GM18505 (cell line): ENCODE data around the gene MIER1.

Experiments
- ATAC-seq: cut with Tn5 transposase; IDR thresholded peaks from one replicate; pipeline ENCODE4 v1.9.1; 2021; ENCODE audit not compliant: unreplicated experiment
- POLR2A ChIP-seq: IDR thresholded peaks from 4 replicates; pipeline ENCODE4 v1.6.1; 2011; ENCODE audit warnings: borderline replicate concordance; ENCODE audit not compliant: insufficient read depth, insufficient read length; ENCODE audit errors: extremely low read depth

Gene MIER1

DNA sequence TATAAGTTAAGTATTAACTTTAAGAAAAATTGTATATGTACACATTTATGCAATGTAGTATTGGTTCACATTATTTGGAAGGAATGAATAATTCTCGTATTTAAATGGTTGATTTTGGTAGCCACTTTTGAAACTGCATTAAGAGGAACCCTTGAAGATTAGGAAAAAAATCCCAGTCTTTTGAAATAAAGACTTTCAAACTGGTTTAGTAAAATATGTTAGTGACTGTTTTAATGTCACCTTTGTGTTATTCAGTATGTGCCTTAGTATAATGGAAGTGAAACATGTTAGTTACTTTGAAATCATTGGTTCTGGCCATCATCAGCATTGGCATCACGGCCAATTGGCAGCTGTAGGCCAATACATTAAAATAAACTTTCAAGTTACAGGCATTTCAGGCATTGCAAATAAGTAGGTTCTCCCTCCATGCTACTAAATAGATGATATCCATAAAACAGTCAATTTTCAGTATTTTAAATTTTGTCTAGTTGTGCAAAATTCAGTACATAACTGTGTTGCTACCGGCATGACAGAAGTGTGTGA, 4.4 kb downstream of the MIER1 start:
- no peak for ATAC-seq
- no peak for TF ChIP-seq POLR2A

- ATAC-seq, result no peak
- TF ChIP-seq POLR2A, result no peak
Measured at GRCh38 chr1:66929691-66929998, 4.9 kb downstream of the MIER1 start.

DNA sequence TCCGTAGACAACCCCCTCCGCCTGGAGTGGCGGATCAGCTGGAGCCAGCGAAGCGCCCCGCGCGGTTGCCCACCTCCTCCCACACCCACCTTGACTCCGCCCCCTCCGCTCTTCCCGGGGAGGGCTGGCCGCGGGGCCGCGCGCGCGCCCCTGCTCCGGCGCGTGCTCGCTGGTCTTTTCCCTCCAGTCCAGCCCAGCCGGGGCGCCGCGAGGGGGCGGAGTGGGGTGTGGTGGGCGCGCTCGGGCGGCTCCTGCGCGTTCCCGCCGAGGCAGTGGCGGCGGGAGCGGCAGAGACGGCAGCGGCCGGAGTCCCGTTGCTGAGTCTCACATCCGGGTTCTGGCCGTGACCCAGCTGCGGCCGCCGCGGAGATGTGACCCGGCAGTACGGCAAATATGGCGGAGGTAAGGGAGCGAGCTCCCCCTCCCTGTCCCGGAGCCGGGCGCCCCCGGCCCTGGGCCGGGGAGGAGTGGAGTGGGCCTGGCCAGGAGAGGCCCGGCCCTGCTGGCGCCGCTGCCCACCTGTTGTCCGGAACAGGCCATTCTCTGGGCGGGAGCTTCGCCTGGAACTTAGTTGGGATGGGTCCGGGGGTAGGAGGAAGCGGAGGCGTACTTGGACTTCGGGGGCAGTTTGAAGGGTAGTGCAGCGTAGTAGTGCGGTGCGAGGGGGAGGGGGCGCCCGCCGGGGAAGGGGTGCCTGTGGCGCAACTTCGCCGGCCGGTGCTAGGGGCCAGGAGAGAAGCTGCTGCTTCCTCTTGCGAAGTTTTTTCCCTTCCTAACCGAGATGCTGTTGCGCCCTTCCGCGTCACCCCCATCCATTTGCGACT, 5.4 kb downstream of the MIER1 start:
- peak; percentile 79 for TF ChIP-seq POLR2A
- ATAC-seq, result peak; percentile 75

DNA sequence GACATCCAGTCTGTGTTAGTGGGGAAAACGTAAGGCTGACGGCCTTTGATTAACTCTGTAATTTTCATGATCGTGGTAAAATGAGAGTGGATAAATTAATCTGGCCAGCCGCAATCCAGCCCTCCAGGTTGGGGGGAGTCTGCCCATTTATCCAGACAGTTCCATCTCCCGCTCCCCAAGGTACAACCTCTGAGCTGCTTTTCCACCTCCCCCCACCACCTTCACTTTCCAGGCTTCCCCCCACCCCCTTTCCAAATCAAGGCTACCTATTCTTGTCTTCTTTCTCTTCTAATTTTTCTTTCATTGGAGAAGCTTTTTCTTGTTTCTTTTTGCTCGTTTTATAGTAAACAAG, 6.0 kb downstream of the MIER1 start:
- no peak for ATAC-seq
- no peak for TF ChIP-seq POLR2A

DNA sequence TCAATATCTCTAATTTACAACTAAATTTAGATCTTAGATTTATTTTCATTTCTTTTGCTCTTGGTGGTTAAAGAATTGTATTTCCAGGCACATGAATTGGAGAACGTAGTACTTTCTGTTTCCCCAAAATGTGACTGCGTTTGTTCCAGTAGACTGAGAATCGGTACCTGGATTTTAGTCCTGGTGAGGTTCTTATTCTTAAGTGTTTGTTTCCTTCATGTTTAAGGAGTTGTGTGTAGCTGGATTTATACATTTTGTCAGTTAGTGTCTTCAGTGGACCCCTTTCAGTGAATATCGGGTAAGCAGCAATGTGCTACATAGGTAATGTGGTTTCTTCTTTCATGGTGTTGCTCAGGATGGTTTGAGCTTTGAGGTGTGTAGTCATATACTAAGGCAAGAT, 6.8 kb downstream of the MIER1 start:
- ATAC-seq, result no peak
- TF ChIP-seq POLR2A, result no peak

DNA sequence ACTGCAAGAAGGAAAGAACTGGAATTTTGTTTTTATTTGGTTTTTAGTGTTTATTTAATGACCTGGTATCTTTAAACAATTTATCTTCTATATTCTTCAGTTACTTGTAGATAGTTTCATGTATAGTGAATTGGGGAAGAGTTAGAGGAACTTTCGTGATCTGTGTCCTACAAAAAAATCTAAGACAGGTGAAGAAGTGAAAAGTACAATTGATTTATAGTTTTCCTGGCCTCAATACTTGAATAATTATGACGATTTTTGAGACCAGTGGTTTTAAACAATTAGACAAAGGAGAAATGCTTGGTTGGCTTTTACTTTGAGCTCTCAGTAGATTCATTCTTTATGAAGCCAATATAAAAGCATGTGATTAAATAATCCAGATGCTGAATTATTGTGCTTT, 7.5 kb downstream of the MIER1 start:
- no peak for ATAC-seq

GRCh38 chr1:66933887-66934700, 9.3 kb downstream of the MIER1 start:
- no peak for ATAC-seq
- TF ChIP-seq POLR2A, result no peak

More for the DNA sequence above, 7.5 kb downstream of the MIER1 start:
- no peak for TF ChIP-seq POLR2A

DNA sequence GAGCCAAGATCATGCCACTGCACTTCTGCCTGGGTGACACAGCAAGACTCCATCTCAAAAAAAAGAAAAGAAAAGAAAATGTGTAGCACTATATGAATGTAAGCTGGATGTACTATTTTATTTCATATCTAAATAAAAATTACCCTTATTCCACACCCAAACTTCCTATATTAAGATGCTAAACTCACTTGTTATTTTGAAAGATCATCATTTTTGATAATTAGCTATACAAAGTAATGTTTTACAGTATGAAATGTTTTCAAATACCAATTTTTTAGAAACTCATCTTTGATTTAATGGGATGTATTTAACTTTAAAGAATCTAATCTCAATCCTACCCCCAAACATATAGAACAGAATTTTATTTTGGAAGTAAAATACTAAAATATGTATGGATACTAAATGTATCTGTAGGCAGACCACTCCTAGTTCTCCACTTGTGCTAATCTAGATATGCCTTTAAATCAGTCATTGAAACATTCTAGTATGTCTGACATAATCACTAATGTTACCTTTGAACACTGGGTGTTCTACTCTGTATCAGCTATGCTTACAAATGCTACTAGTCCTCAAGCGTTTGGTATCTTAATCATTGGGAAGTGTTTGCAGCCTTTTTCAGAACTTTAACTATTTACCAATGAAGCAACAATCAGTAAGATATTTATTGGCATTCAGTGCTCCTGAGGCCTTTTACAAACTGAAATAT, 12.9 kb downstream of the MIER1 start:
- no peak for TF ChIP-seq POLR2A
- no peak for ATAC-seq

DNA sequence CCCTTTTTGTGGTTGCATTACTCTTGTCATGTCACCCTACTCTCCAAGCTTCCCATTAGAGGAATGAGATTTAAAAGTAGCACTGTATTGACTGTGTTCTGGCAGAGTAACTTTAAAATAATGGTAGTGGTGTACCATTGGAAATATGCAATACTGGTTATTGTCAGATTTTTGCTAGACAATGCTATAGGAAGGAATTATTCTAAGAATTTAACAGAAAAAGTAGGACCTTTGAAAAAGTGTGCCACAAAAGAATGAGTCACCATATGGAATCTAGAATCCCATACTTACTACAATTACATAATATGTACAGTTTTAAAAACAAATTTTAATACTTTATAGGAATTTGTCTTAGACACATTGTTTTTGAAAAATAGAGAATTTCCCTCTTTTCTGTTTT, 13.8 kb downstream of the MIER1 start:
- no peak for ATAC-seq
- no peak for TF ChIP-seq POLR2A

DNA sequence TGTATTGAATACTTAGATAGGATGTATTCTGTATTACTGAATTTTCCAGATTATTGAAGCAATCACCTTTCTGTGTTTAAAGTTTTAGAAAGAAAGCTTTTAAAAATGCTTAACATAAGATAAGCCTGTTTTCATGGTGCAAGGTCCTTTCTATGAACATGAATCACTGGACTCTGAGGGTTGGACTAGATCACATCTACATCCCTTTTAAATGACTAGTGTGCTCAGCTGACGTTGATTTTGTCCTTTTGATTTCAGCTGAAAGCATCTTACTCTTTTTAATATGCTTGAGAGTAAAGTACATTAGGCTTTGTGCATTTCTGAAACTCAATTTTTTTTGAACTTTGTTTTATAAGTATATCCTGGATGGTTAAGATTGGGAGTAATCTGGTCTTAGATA, 16.2 kb downstream of the MIER1 start:
- TF ChIP-seq POLR2A, result no peak
- ATAC-seq, result no peak

- no peak for TF ChIP-seq POLR2A
- ATAC-seq, result no peak
Measured at GRCh38 chr1:66943361-66943969, 18.7 kb downstream of the MIER1 start.

- no peak for TF ChIP-seq POLR2A
- no peak for ATAC-seq
Measured at GRCh38 chr1:66944330-66945274, 19.8 kb downstream of the MIER1 start.
